NOMO-1 treated with DMSO at 0.1 percent for 48 hours (cell line): Measurements from ENCODE around the gene QKI.
"Not testable (repeated sequence)": the region's sequence is repeated elsewhere in the genome, so short reads cannot be mapped to it uniquely, and the experiment has no call there.

Source experiments
- DNase-seq: peaks from one replicate; lab custom pipeline; 2025; ENCODE audit not compliant: unreplicated experiment; lab: John Stamatoyannopoulos, UW

The QKI gene

GRCh38 chr6:163476946-163477345 lies 62.4 kb downstream of the QKI start:
- not testable (repeated sequence) for DNase-seq

- no peak for DNase-seq
Observed at GRCh38 chr6:163483107-163483506, 68.6 kb downstream of the QKI start.

GRCh38 chr6:163485388-163485851 lies 70.9 kb downstream of the QKI start:
- no peak for DNase-seq

GRCh38 chr6:163486821-163487220 lies 72.3 kb downstream of the QKI start:
- no peak for DNase-seq

- DNase-seq = peak; percentile 47
Observed at GRCh38 chr6:163487606-163488005, 73.1 kb downstream of the QKI start.

GRCh38 chr6:163489584-163489983 lies 75.1 kb downstream of the QKI start:
- no peak for DNase-seq

- DNase-seq = no peak
Observed at GRCh38 chr6:163490826-163491577, 76.5 kb downstream of the QKI start.

- DNase-seq = no peak
Observed at GRCh38 chr6:163491737-163492300, 77.3 kb downstream of the QKI start.

- DNase-seq = no peak
Observed at GRCh38 chr6:163494279-163494727, 79.8 kb downstream of the QKI start.

GRCh38 chr6:163496205-163496604 lies 81.7 kb downstream of the QKI start:
- no peak for DNase-seq

GRCh38 chr6:163500105-163500504 lies 85.6 kb downstream of the QKI start:
- peak; percentile 4 for DNase-seq

GRCh38 chr6:163501026-163501425 lies 86.5 kb downstream of the QKI start:
- no peak for DNase-seq

- no peak for DNase-seq
Observed at GRCh38 chr6:163501439-163501838, 86.9 kb downstream of the QKI start.

- no peak for DNase-seq
Observed at GRCh38 chr6:163504984-163505640, 90.6 kb downstream of the QKI start.

GRCh38 chr6:163507965-163508364 lies 93.4 kb downstream of the QKI start:
- no peak for DNase-seq

GRCh38 chr6:163513003-163513402 lies 98.5 kb downstream of the QKI start:
- no peak for DNase-seq

GRCh38 chr6:163513570-163514166 lies 99.2 kb downstream of the QKI start:
- DNase-seq = no peak

GRCh38 chr6:163516908-163517307 lies 102.4 kb downstream of the QKI start:
- no peak for DNase-seq

GRCh38 chr6:163520956-163521355 lies 106.4 kb downstream of the QKI start:
- DNase-seq = no peak

- no peak for DNase-seq
Observed at GRCh38 chr6:163522033-163522432, 107.5 kb downstream of the QKI start.

GRCh38 chr6:163525926-163526325 lies 111.4 kb downstream of the QKI start:
- DNase-seq = no peak

GRCh38 chr6:163526346-163526745 lies 111.8 kb downstream of the QKI start:
- no peak for DNase-seq
